ENCODE results near the gene ACTG1. TPM values are rescaled to one million over a fixed set of nuclear protein-coding genes. Genes with fewer than 3 reads are reported as not detected.
A peak's percentile ranks its signal among the peaks of the same experiment; 100 is the strongest.

ACTG1 gene
- total RNA-seq, 1 donor from 2014 or later = 5,342 TPM

GRCh38 chr17:81557276-81558114 is 44.9 kb upstream of the ACTG1 start:
- Mint-ChIP-seq H3K27ac (ENCODE audit: unreplicated experiment) (peak overlapping the region; percentile 46), H3K4me3 (ENCODE audit: unreplicated experiment) (no peak overlapping the region), H3K36me3 (ENCODE audit: unreplicated experiment) (peaks cover 4% of the 10 kb centered on the region), H3K9me3 (ENCODE audit: unreplicated experiment) (peaks cover 9% of the 10 kb centered on the region), H3K4me1 (ENCODE audit: low read depth, unreplicated experiment) (peaks cover 9% of the 10 kb centered on the region), H3K27me3 (ENCODE audit: unreplicated experiment) (peaks cover 11% of the 10 kb centered on the region)
- no peak for DNase-seq
- TF ChIP-seq CTCF (IDR thresholded peaks at IDR 0.05; ENCODE audit: partially characterized antibody, unreplicated experiment) = no peak

- Mint-ChIP-seq H3K4me1 (ENCODE audit: low read depth, unreplicated experiment) (peaks cover 9% of the 10 kb centered on the region), H3K27ac (ENCODE audit: unreplicated experiment) (no peak overlapping the region), H3K9me3 (ENCODE audit: unreplicated experiment) (peaks cover 9% of the 10 kb centered on the region), H3K27me3 (ENCODE audit: unreplicated experiment) (peaks cover 11% of the 10 kb centered on the region), H3K36me3 (ENCODE audit: unreplicated experiment) (peaks cover 4% of the 10 kb centered on the region), H3K4me3 (ENCODE audit: unreplicated experiment) (no peak overlapping the region)
- no peak for TF ChIP-seq CTCF (IDR thresholded peaks at IDR 0.05; ENCODE audit: partially characterized antibody, unreplicated experiment)
- DNase-seq = no peak
Observed at GRCh38 chr17:81556863-81557262, 44.3 kb upstream of the ACTG1 start.

GRCh38 chr17:81556175-81556691 is 43.6 kb upstream of the ACTG1 start:
- DNase-seq = no peak
- TF ChIP-seq CTCF (IDR thresholded peaks at IDR 0.05; ENCODE audit: partially characterized antibody, unreplicated experiment) = no peak
- Mint-ChIP-seq H3K9me3 (ENCODE audit: unreplicated experiment) (peaks cover 12% of the 10 kb centered on the region), H3K27me3 (ENCODE audit: unreplicated experiment) (peaks cover 14% of the 10 kb centered on the region), H3K4me1 (ENCODE audit: low read depth, unreplicated experiment) (peaks cover 10% of the 10 kb centered on the region), H3K36me3 (ENCODE audit: unreplicated experiment) (peaks cover 4% of the 10 kb centered on the region), H3K4me3 (ENCODE audit: unreplicated experiment) (no peak overlapping the region), H3K27ac (ENCODE audit: unreplicated experiment) (no peak overlapping the region)

GRCh38 chr17:81553616-81554181 is 41.1 kb upstream of the ACTG1 start:
- peak; percentile 20 for DNase-seq
- TF ChIP-seq CTCF (IDR thresholded peaks at IDR 0.05; ENCODE audit: partially characterized antibody, unreplicated experiment) = no peak
- peaks cover 4% of the 10 kb centered on the region for H3K36me3 Mint-ChIP-seq (ENCODE audit: unreplicated experiment)
- peak overlapping the region; percentile 22 for H3K27ac Mint-ChIP-seq (ENCODE audit: unreplicated experiment)
- peaks cover 18% of the 10 kb centered on the region for H3K27me3 Mint-ChIP-seq (ENCODE audit: unreplicated experiment)
- H3K4me3 Mint-ChIP-seq (ENCODE audit: unreplicated experiment) = peak overlapping the region; percentile 83
- H3K9me3 Mint-ChIP-seq (ENCODE audit: unreplicated experiment) = peaks cover 17% of the 10 kb centered on the region
- peaks cover 11% of the 10 kb centered on the region for H3K4me1 Mint-ChIP-seq (ENCODE audit: low read depth, unreplicated experiment)
